ENCODE results near the gene PROX1. TPM values are rescaled to one million over a fixed set of nuclear protein-coding genes. Genes with fewer than 3 reads are reported as not detected.
"Not testable (repeated sequence)": the region's sequence is repeated elsewhere in the genome, so short reads cannot be mapped to it uniquely, and the experiment has no call there.

PROX1 gene
- total RNA-seq, 1 donor from 2014 or later = not detected

DNA sequence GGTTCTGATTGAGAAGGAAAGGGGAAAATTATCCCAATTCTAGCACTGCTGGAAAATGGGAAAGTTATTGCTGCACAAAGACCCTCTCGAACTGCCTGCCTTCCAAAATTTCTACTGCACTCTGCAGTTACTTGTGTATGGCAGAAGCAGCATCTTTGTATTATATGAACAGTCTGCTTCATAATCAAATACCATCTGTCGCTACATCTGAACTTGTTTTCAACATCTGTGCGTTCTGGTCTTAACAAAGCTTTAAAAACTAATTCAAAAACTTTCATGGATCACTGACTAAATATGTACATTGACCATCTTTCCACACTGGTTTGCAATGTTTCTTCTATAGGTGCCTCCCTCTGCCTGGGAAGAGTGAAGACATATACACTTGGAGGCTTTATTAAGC lies 79.2 kb downstream of the PROX1 start:
- intact Hi-C loops (cut with micrococcal nuclease) = no loop called here

DNA sequence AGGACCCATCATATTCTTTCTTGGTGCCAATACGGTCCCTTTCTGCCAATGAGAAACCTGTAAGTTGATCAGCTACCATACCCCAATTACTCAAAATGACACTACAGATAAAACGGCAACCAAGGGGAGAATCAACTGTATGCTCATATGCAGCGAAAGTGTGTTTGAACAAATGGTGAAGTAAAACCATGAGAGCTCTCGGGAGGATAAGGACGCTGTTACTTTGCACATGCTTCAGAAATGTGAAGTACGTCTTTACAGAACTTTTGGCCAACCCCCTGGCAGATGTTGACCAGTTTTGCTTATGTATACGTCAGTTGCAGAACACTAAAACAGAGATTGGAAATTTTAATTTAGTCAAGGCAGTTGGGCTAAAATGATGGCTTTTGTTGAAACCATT lies 79.6 kb downstream of the PROX1 start:
- intact Hi-C loops (cut with micrococcal nuclease) = no loop called here

DNA sequence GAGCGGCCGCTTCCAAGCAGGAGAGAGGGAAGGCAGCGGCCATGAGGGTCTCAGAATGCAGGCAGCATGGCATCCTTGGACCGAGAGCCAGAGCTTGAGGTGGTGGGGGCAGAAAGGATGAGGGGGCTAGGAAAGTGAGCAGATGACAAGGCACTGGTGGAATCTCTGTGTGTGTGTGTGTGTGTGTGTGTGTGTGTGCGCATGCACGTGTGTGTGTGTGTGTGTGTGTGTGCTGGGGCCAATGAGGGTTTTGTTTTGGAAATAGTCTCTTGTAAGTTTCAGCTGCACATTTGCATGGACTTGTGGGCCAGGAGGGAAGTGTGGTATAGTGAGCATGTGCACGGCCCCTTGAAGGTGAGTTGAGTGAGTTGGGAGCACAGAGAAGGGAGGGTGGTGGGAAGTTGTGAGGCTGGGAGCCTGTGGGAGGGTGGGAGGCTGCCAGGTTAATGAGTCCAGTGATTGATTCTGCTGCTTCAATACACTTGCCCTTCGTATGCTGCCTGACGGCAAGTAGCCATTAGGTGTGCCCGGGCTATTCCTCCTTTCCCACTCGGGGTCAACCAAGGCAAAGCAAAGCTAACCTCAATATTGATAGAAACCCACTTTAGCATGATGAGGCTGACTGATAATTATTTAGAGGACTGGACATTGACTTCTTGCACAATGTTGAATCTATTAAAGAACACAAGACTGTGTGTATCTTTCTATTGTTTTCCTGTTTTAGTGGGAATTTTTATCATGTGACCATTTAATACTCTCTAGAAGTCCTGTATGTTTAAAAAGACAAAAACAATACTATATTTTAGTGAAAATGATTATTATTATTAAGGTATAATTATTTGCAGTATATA lies 80.3 kb downstream of the PROX1 start:
- intact Hi-C loops (cut with micrococcal nuclease) = no loop called here

DNA sequence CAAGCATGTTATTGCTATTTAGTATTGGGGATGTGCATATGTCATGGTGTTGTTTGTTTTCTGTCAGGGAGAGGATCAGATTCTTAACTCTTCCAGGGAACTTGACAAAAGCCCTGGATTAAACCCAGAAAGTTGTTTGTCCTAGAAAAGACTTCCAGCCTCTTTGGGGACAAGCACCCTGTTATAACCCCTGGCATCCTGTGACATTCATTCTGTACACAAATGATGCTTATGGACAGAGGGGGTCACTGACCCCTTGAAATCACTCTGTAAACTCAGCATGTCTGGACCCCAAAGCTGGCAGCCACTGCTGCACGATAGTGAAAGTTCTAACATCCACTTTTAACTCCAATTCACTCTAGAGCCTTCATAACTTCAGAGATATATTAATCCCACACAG lies 81.2 kb downstream of the PROX1 start:
- intact Hi-C loops (cut with micrococcal nuclease) = no loop called here

DNA sequence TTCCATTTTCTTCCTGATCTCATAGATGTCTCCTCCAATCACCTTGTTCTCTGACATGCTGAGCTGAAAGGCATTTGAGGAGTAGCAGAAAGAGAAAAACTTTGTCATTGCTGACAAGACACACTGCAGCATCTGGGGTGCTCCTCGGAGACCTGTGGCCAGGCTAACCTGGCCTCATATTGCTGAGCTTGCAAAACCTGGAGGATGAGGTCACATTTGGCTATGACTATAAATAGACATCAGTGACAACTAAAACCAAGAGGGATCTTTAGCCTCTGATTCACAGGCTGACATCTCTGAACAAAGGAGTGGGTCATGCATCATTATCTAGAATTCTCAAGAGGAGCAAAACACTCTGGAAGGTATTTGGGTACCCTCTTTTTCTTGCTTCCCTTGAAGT lies 83.7 kb downstream of the PROX1 start:
- intact Hi-C loops (cut with micrococcal nuclease) = loop anchor here (1.0 kb wide), 1 partner anchor 35 kb away; no protein-coding TSS in a partner anchor

DNA sequence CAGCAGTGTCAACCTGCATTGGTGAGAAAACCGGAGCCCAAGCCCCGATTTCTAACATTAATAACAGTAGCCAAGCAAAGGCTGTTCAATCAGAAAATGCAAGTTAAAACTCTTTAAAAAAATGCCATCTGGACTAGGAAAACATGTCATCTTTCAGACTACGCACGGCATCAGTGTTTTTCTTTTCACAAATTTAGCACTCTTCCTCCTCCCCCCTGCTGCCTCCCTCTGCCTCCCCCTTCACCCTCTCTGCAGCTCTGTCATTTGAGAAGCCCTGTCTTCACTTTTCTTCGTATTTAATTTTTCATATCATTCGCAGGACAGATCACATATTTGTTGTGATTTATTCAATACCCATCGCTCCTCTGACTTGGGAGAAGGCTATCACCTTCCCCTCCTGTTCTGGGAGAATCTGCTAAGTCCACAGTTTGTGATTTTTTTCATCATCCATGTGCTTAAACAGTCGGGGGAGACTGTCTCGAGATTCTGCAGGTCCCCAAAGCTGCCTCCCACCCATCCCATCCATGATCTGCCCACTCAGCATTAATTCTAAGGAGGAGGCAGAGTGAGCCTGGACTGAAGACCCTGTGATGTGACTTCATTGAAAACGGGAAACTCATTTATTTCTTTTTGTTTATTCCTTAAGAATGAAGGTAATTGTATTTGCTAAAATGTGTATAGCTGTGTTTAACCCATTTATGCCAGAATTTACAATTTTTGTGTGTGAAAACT lies 84.8 kb downstream of the PROX1 start:
- intact Hi-C loops (cut with micrococcal nuclease) = no loop called here

DNA sequence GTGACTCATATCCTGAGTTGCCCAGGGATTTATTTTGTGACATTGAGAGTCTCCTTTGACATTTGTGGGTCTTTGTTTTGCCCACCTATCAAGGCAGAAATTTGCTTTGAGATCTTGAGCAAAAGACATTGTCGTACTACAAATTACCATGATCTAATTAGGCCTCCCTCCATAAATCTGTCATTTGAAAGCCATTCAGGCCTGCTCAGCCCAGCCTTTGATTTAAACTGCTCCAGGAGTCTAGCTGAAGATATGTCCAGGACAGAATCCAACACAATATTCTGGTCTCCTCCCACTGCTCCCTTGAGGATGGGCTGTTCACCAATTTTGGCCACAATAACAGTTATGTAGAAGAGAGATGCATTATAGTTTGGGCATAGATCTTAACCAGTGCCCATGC lies 86.7 kb downstream of the PROX1 start:
- intact Hi-C loops (cut with micrococcal nuclease) = no loop called here

DNA sequence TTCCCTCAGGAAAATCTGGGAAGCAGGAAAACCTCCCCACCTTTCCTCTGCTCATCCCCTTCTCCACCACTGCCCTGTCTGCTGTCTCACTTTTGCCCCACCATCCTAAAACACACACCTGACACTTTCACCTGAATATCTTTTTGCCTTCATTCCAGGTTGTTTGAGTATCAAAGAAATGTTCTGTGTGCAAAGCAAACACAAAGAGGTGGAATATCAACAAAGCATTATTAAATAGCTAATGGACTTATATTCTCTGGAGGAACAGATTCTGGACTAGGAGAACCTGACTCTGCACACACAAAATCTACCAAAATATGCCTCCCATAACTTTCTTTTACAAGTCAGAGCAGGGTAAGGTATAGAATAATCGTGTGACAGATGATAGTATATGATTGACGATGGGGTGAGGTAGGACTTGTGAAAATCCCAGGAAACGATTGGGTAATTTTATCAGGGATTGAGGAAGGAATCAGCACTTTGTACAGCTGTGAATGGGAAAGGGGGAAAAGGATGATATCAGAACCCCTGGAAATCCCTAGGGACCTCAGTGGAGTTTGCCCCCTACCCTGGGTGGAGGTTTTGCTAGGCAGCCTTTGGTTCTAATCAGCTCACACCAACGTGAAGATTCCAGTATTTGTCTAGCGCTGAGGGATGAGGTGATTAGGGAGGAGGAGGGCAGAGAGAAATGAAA lies 87.7 kb downstream of the PROX1 start:
- intact Hi-C loops (cut with micrococcal nuclease) = no loop called here

DNA sequence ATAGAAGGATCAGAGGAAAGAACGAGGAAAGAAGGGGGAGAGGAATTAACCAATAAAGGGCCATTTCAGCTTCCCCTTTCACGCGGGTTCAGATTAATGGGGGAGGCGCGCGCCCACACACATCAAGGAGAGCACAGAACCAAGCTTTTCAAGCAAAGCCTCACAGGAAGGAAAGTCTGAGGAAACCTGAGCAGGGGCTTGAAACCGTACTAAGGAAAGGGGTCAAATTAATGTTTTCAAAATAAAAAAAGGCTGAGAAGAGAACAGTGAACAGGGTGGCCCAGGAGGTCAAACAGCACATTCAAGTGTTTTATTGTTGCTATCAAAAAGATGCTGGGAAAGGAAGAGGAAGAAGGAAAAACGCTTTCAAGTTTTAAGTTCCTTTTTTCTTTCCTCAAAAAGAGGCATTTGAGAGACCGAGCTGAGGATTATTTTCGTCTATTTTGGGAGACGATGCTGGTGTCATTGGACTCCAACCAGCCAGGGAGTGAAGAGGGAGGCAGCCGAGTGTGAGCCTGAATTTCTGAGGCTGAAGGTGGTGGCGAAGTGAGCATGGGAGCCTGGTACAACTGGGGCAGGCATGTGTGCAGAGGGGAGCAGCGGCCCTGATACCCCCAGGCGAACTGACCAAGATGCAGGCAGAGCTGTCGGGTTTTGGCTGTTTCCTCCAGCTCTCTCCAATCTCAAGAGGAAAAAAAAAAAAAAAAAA lies 88.4 kb downstream of the PROX1 start:
- intact Hi-C loops (cut with micrococcal nuclease) = no loop called here

DNA sequence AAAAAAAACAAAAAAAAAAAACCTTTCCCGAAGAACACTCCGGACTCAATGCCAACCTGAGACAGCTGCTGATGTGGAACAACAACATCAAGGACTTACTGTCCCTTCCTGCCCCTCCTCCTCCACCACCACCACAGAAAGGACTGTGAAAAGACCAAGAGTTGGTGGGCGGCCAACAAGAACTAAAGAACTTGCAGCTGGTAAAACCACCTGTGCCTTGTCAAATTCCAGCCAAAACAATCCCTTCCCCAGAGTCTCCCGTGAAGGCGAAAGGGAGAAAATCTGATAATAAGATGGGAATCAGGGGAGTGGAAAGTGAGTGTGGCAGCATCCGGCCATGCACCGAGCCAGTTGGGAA lies 88.9 kb downstream of the PROX1 start:
- intact Hi-C loops (cut with micrococcal nuclease) = no loop called here

DNA sequence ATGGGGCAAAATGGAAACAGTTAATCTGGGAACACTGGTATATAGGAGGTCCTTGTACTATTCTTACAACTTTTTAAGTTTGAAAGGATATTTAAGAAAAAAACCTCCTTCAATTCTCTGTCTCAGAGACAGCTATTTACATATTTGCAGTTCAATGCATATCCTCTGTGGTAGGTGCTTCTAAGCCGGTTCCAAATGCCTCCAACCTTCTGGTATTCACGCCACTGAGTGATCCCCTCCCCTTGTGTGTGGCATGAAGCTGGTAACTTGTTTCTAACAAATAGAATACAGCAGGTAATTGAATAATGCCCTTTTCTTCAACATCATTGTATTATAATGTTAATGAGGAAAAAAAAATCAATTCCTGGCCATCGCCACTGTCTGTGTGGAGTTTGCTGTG lies 91.2 kb downstream of the PROX1 start:
- intact Hi-C loops (cut with micrococcal nuclease) = no loop called here

DNA sequence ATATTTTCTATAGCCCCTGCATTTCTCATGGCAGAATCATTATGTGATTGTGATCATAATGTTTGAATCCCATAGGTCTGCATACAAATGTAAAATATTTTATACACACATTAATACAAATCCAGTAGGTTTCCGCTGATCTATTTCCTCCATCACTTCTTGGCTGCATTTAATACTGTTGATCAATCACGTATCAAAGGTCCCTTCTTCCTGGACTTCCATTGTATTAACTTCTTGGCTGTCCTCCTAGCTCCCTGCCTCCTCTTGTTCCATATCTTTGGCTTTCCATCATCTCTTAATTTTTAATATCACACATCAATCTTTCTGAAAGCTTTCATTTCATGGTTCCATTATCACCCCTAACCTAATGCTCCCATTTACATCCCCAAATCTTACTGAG lies 97.6 kb downstream of the PROX1 start:
- intact Hi-C loops (cut with micrococcal nuclease) = no loop called here

DNA sequence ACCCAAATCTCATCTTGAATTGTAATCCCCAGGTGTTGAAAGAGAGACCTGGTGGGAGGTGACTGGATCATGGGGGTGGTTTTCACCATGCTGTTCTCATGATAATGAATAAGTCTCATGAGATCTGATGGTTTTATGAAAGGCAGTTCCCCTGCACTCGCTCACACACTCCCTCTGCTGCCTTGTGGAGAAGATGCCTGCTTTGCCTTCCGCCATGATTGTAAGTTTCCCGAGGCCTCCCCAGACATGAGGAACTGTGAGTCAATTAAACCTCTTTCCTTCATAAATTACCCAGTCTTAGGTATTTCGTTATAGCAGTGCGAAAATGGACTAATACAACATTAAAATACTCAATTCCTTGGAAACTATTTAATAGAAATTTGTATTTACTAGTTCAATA lies 99.2 kb downstream of the PROX1 start:
- intact Hi-C loops (cut with micrococcal nuclease) = no loop called here

DNA sequence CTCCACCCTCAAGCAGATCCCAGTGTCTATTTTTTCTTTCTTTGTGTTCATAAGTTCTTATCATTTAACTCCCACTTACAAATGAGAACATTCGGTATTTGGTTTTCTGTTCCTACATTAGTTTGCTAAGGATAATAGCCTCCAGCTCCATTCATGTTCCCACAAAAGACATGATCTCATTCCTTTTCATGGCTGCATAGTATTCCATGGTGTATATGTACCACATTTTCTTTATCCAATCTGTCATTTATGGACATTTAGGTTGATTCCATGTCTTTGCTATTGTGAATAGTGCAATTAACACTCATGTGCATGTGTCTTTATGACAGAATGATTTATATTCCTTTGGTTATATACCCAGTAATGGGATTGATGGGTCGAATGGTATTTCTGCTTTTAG lies 101.2 kb downstream of the PROX1 start:
- intact Hi-C loops (cut with micrococcal nuclease) = not testable (repeated sequence)

Measured in T-helper 1 cell treated with Interleukin-12 subunit alpha and Interleukin-12 subunit beta and Interleukin-4 antibody, amounts not matched to agents 30 ng/mL and 1 ng/mL, for 36 hours (primary cell).